HG03097 (cell line): Measurements from ENCODE around the gene MDFIC2.

ENCODE experiments used
- ATAC-seq: cut with Tn5 transposase; IDR thresholded peaks from one replicate; pipeline ENCODE4 v1.9.1; 2021; ENCODE audit not compliant: unreplicated experiment, low FRiP score

MDFIC2 gene

GRCh38 chr3:70185661-70186060, 126.8 kb downstream of the MDFIC2 start:
- no peak for ATAC-seq

GRCh38 chr3:70183781-70184504, 128.5 kb downstream of the MDFIC2 start:
- no peak for ATAC-seq

- ATAC-seq: no peak
These were observed 130.3 kb downstream of the MDFIC2 start for GRCh38 chr3:70182166-70182565.

GRCh38 chr3:70180664-70181063, 131.8 kb downstream of the MDFIC2 start:
- no peak for ATAC-seq

GRCh38 chr3:70179111-70179510, 133.3 kb downstream of the MDFIC2 start:
- no peak for ATAC-seq

- no peak for ATAC-seq
These were observed 134.4 kb downstream of the MDFIC2 start for GRCh38 chr3:70177881-70178645.

GRCh38 chr3:70176224-70176623, 136.2 kb downstream of the MDFIC2 start:
- ATAC-seq: no peak

- no peak for ATAC-seq
These were observed 155.6 kb downstream of the MDFIC2 start for GRCh38 chr3:70156808-70157207.

- ATAC-seq: no peak
These were observed 161.8 kb downstream of the MDFIC2 start for GRCh38 chr3:70150599-70150998.

- ATAC-seq: no peak
These were observed 162.6 kb downstream of the MDFIC2 start for GRCh38 chr3:70149714-70150400.
